T-helper 1 cell treated with Interleukin-12 subunit alpha and Interleukin-12 subunit beta and Interleukin-4 antibody, amounts not matched to agents 30 μg/mL and 1 μg/mL, for 36 hours (primary cell): ENCODE measurements around the gene EEF1AKMT4.
"Not testable (repeated sequence)": the region's sequence is repeated elsewhere in the genome, so short reads cannot be mapped to it uniquely, and the experiment has no call there.

Source experiments
- H3K27ac Mint-ChIP-seq: one replicate; pipeline ENCODE4 v1.8.0; 2021; ENCODE audit warnings: mild to moderate bottlenecking, mixed read lengths
- H3K27me3 Mint-ChIP-seq: one replicate; pipeline ENCODE4 v1.8.0; 2021; ENCODE audit warnings: low read depth, mixed read lengths
- H3K36me3 Mint-ChIP-seq: one replicate; pipeline ENCODE4 v1.8.0; 2021; ENCODE audit warnings: low read depth, mixed read lengths
- H3K4me1 Mint-ChIP-seq: one replicate; pipeline ENCODE4 v1.8.0; 2021; ENCODE audit warnings: low read depth, mixed read lengths
- H3K4me3 Mint-ChIP-seq: one replicate; pipeline ENCODE4 v1.8.0; 2021; ENCODE audit warnings: mild to moderate bottlenecking, moderate library complexity, mixed read lengths
- H3K9me3 Mint-ChIP-seq: one replicate; pipeline ENCODE4 v1.8.0; 2021; ENCODE audit warnings: mixed read lengths

The EEF1AKMT4 gene

DNA sequence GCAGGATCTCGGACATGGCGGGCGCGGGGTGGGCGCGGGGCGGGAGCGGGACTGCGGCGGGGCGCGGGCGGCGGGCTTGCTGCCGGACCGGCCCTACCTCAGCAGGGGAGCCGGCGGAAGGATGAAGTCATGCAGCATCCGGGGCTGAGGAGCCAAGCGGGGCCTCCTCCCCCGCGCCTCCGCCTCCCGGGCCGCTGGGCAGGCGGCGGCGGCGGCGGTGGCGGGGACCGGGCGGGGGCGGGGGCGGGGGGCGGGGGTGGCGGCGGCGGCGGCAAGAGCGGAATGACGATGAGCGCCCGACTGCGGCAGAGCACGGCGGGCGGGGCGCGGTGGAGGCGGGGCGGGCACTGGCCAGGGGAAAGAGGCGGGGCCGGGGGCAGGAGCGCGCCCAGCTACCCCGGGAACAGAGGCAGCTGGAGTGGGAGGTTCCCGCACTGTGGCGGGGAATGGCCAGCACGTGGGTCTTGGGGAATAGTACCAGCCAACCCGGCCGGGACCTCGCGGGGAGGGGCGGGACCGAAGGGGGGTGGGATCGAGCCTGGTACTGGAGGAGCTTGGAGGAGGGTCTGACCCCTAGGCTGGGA lies 11.9 kb downstream of the EEF1AKMT4 start, which contains the start of gene CAMK2N2:
TSS of gene CAMK2N2 (minus strand) at position 284 of the 584 bp plus-strand sequence. CDS start at position 16, 268 bp downstream.
- Mint-ChIP-seq H3K36me3 (peaks cover 5% of the 10 kb centered on the region), H3K27ac (peak within 1 kb of the TSS; percentile 36), H3K27me3 (peaks cover 40% of the 10 kb centered on the region)

DNA sequence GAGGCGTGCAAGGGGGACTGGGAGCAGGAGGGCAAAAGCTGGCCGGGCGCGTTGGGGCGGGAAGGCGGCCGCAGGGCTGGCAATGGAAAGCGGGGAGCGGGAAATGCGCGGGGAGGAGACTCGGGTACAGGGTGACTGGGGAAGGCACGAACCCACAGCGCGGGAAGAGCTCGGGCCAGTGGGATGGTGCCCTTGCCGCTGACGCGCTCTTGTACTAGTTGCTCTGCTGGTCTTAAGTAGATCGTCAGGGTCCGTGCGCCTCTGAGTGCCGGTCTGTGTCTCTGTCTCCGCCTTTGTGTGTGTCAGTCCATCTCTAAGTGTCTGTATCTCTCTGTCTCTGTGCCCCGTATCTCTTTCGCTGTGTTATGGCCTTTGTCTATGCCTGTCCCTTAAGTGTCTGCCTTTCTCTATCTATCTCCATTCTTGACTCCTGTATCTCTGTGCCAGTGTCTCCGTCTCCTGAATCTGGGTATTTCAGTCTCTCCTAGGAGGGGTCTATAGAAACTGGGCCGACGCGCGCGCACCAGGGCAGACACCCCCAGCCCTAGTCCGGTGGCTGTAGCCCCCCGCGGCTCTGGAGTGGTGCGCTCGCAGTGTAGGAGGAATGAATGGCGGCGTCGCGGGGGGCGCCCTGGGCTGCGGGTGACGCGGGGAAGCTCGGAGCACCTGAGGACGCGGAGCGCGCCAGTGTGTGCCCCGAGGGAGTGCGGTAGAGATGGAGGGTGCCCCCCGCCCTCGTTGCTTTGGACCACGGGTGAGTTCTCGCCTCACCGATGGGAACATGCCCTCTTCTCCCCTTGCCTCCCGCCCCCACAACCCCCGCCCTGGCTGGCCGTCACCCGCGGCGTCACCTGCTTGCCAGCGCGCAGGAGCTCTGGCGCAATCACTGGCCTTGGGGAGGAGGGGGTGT lies 12.6 kb downstream of the EEF1AKMT4 start:
- Mint-ChIP-seq H3K4me1 (peaks cover 16% of the 10 kb centered on the region), H3K36me3 (peaks cover 5% of the 10 kb centered on the region)

More for the DNA sequence above, 11.9 kb downstream of the EEF1AKMT4 start, which contains the start of gene CAMK2N2:
- Mint-ChIP-seq H3K4me3 (peak within 1 kb of the TSS; percentile 86), H3K9me3 (no peaks in the 10 kb centered on the region), H3K4me1 (peaks cover 16% of the 10 kb centered on the region)

DNA sequence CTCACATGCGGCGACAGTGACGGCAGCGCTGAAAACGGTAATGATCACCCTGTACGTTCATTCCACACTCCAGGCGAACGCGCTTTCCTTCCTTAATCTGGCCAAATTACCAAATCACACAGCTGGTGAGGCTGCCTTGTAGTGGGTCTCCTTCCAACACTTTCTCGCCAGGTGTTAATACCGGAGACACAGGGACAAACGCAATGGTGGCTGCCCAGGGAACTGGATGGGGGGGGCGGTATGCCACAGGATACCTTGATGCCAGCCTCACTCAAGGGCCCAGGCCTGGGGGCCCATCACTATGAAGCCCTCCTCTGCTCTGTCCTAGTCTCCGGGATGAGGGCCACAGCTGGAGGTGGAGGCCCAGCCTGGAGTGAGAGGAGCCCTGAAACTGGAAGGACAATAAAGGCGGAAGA lies 13.3 kb downstream of the EEF1AKMT4 start:
- Mint-ChIP-seq H3K4me1 (peaks cover 16% of the 10 kb centered on the region), H3K27me3 (peaks cover 47% of the 10 kb centered on the region), H3K27ac (no peak overlapping the region), H3K9me3 (no peaks in the 10 kb centered on the region), H3K36me3 (peaks cover 2% of the 10 kb centered on the region), H3K4me3 (peak overlapping the region; percentile 43)

More for the DNA sequence above, 12.6 kb downstream of the EEF1AKMT4 start:
- peak overlapping the region; percentile 86 for H3K4me3 Mint-ChIP-seq
- H3K27me3 Mint-ChIP-seq = peaks cover 42% of the 10 kb centered on the region
- no peaks in the 10 kb centered on the region for H3K9me3 Mint-ChIP-seq
- H3K27ac Mint-ChIP-seq = no peak overlapping the region

DNA sequence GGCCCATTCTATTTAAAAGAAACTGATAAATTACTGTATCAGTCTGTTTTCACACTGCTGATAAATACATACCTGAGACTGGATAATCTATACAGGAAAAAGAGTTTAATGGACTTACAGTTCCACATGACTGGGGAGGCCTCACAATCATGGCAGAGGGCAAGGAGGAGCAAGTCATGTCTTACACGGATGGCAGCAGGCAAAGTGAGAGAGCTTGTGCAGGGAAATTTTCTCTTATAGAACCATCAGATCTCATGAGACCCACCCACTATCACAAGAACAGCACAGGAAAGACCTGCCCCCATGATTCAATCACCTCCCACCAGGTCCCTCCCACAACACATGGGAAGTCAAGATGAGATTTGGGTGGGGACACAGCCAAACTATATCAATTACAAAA lies 17.8 kb downstream of the EEF1AKMT4 start:
- H3K27ac Mint-ChIP-seq, H3K4me3 Mint-ChIP-seq, H3K4me1 Mint-ChIP-seq, H3K9me3 Mint-ChIP-seq, H3K36me3 Mint-ChIP-seq: not testable (repeated sequence)
- H3K27me3 Mint-ChIP-seq = peaks cover 37% of the 10 kb centered on the region

DNA sequence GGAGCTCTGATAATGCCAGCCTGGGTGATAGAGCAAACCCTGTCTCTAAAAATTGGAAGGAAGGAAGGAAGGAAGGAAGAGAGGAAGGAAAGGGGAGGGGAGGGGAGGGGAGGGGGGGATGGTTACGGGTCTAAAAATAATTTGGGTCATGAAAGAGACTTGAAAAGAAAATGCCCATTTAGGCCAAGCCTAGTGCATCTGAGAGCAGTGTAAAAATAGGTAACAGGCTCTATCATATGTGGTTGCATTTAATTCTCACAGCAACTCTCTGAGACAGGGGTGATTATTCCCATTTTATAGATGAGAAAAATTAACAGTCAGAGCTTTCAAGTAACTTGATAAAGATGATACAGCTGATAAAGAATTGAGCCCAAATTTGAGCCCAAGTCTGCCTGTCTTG lies 22.8 kb downstream of the EEF1AKMT4 start:
- Mint-ChIP-seq H3K4me1 (peaks cover 3% of the 10 kb centered on the region), H3K27me3 (peaks cover 48% of the 10 kb centered on the region), H3K27ac (no peak overlapping the region), H3K4me3 (no peak overlapping the region), H3K36me3 (no peaks in the 10 kb centered on the region), H3K9me3 (no peaks in the 10 kb centered on the region)

DNA sequence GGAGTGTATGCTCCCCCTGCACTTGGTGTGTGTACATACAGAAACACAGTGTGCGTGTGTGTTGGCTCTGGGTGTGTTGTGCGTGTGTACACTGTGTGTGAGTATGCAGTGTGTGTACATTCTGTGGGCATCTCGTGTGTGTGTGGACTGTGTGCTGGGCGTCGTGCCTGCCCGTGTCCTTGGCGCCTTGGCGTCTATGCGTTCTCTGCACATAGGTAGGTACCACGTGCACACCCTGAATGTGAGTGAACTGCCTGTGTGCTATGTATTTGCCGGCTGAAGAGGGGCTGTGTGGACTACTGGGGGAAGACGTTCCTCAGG lies 25.9 kb downstream of the EEF1AKMT4 start:
- H3K4me3 Mint-ChIP-seq = no peak overlapping the region
- H3K4me1 Mint-ChIP-seq = peaks cover 3% of the 10 kb centered on the region
- H3K27me3 Mint-ChIP-seq = peaks cover 53% of the 10 kb centered on the region
- H3K9me3 Mint-ChIP-seq = no peaks in the 10 kb centered on the region
- no peak overlapping the region for H3K27ac Mint-ChIP-seq
- H3K36me3 Mint-ChIP-seq = no peaks in the 10 kb centered on the region

DNA sequence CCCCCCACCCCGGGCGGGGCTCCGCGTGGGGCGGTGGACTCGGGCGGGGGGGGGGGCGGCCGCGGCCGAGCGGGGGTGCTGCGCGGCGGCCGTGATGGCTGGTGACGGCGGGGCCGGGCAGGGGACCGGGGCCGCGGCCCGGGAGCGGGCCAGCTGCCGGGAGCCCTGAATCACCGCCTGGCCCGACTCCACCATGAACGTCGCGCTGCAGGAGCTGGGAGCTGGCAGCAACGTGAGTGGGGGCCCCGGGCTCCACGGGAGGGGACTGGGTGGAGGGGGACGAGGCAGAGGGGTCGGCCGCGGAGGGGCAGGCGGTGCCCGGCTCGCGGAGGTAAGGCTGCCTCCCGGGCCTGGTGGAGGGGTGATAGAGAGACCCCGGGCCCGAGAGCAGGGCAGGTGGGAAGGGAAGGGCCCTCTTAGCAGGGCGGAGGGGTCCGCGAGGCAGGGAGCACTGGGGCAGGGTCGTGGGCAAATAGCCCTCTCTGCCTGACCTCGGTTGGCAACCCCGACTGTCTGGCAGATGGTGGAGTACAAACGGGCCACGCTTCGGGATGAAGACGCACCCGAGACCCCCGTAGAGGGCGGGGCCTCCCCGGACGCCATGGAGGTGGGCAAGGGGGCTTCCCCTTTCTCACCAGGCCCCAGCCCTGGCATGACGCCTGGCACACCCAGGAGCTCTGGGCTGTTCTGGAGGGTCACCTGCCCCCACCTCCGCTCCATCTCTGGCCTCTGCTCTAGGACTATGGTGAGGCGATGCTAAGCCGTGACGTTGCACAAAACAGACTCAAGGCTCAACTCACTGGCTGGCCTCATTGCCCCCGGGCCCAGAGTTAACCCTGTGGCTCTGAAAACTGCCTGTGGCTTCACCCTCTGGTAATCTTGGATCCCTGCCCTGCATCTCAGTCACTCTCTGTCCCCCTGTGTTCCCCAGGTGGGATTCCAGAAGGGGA lies 26.8 kb downstream of the EEF1AKMT4 start, which contains the start of gene ECE2:
TSS of gene ECE2 (plus strand) at position 62 of the 950 bp plus-strand sequence. CDS start at position 194, 132 bp downstream.
- Mint-ChIP-seq H3K36me3 (no peaks in the 10 kb centered on the region), H3K9me3 (no peaks in the 10 kb centered on the region), H3K27me3 (peaks cover 53% of the 10 kb centered on the region), H3K4me3 (no peak within 1 kb of the TSS), H3K4me1 (peaks cover 3% of the 10 kb centered on the region), H3K27ac (no peak within 1 kb of the TSS)

DNA sequence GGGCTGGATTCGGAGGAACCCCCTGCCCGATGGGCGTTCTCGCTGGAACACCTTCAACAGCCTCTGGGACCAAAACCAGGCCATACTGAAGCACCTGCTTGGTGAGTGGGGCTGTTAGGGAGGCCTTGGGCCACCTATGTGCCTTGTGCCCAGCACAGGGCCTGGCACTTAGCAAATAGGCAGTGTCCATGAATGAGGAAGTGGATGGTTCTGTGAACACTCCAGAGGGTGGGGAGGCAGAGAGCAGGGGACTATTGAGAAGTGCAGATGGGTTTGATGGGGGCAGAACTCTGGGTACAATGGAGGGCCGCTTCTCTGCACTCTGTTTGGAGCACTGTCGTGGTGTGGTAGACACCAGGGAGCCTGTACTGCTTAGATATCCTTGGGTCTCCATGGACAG lies 27.9 kb downstream of the EEF1AKMT4 start:
- no peak overlapping the region for H3K27ac Mint-ChIP-seq
- H3K4me3 Mint-ChIP-seq = no peak overlapping the region
- no peaks in the 10 kb centered on the region for H3K9me3 Mint-ChIP-seq
- H3K27me3 Mint-ChIP-seq = peaks cover 43% of the 10 kb centered on the region
- H3K4me1 Mint-ChIP-seq = peaks cover 3% of the 10 kb centered on the region
- no peaks in the 10 kb centered on the region for H3K36me3 Mint-ChIP-seq

DNA sequence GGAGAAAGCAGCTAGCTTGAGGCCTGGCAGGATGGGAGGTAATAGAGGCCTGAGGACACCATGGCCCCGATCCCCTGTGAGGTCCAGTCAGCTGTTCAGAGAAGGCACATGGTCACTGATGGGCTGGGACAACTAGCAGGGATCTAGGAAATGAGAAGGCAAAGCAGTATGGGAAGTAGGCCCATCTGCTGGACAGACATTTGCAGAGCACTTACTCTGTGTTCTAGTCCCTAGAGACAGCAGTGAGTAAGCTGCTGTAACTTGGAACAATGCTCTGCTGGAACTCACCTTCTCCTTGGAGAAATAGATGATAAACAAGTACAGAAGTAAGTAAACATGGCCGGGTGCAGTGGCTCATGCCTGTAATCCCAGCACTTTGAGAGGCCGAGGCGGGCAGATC lies 33.5 kb downstream of the EEF1AKMT4 start:
- peaks cover 18% of the 10 kb centered on the region for H3K27me3 Mint-ChIP-seq
- H3K9me3 Mint-ChIP-seq = no peaks in the 10 kb centered on the region

DNA sequence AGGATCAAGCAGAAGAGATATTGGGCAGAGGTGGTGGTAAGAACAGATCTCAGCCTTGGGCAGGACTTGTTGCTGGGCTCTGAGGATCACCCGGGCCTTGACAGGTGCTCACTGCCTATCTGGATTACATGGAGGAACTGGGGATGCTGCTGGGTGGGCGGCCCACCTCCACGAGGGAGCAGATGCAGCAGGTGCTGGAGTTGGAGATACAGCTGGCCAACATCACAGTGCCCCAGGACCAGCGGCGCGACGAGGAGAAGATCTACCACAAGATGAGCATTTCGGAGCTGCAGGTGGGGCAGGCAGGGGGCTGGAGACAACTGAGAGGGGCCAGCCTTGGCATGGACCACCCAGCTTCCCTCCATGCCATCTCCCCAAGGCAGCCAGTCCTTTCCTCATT lies 34.2 kb downstream of the EEF1AKMT4 start:
- H3K27me3 Mint-ChIP-seq = peaks cover 18% of the 10 kb centered on the region
- no peak overlapping the region for H3K4me3 Mint-ChIP-seq
- no peaks in the 10 kb centered on the region for H3K9me3 Mint-ChIP-seq
- no peaks in the 10 kb centered on the region for H3K36me3 Mint-ChIP-seq
- no peak overlapping the region for H3K27ac Mint-ChIP-seq
- H3K4me1 Mint-ChIP-seq = no peaks in the 10 kb centered on the region

More for the DNA sequence above, 33.5 kb downstream of the EEF1AKMT4 start:
- Mint-ChIP-seq H3K4me3 (no peak overlapping the region), H3K4me1 (no peaks in the 10 kb centered on the region), H3K27ac (no peak overlapping the region), H3K36me3 (no peaks in the 10 kb centered on the region)

DNA sequence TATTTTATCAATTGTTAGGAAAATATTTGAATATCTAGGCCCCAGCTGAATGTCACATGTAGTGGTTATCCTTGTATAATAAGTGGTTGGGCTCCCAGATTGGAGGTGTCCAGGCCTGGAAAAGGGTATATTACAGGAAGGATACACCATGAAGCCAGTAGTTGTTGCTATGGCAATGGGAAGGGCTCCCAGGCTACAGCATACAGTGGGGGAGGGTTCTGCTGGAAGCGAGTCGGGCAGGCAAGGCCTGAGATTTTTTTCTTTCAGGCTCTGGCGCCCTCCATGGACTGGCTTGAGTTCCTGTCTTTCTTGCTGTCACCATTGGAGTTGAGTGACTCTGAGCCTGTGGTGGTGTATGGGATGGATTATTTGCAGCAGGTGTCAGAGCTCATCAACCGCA lies 35.2 kb downstream of the EEF1AKMT4 start:
- Mint-ChIP-seq H3K4me3 (no peak overlapping the region), H3K9me3 (no peaks in the 10 kb centered on the region), H3K27me3 (peaks cover 16% of the 10 kb centered on the region), H3K27ac (no peak overlapping the region), H3K4me1 (no peaks in the 10 kb centered on the region), H3K36me3 (no peaks in the 10 kb centered on the region)

DNA sequence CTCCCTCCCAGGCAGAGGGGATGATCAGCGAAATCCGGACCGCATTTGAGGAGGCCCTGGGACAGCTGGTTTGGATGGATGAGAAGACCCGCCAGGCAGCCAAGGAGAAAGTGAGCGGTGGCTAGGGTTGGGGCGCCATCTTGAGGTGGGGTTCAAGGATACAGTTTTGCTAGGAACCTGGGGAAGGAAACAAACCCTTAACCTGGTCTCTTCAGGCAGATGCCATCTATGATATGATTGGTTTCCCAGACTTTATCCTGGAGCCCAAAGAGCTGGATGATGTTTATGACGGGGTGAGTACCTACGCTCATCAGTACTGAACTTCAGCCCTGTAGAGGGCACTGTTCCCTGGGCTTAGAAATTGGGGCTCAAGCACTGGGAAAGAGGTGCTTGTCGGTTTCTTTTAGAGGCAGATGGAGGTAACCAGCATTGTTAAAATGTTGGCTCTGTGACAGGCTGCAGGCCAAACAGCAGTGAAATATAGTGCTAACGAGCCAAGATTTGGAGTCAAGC lies 40.0 kb downstream of the EEF1AKMT4 start:
- no peak overlapping the region for H3K4me3 Mint-ChIP-seq

DNA sequence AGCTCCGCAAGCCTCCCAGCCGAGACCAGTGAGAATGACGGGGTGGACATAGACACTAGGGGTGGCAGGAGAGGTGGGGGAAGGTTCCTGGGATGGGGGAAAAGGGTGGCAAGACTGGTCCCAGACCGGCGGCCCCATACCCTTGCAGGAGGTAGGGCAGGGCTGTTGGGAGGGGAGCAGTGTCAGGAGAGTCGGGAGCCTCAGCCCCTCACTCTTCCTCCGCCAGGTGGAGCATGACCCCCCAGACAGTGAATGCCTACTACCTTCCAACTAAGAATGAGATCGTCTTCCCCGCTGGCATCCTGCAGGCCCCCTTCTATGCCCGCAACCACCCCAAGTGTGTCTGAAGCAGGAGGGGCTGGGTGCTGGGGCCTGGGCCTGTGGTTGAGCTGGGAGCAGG lies 40.9 kb downstream of the EEF1AKMT4 start:
- H3K36me3 Mint-ChIP-seq = no peaks in the 10 kb centered on the region
- no peak overlapping the region for H3K4me3 Mint-ChIP-seq
- H3K27ac Mint-ChIP-seq = no peak overlapping the region
- H3K27me3 Mint-ChIP-seq = peaks cover 15% of the 10 kb centered on the region
- H3K9me3 Mint-ChIP-seq = no peaks in the 10 kb centered on the region
- H3K4me1 Mint-ChIP-seq = no peaks in the 10 kb centered on the region

More for the DNA sequence above, 40.0 kb downstream of the EEF1AKMT4 start:
- Mint-ChIP-seq H3K27ac (no peak overlapping the region), H3K27me3 (peaks cover 15% of the 10 kb centered on the region), H3K4me1 (no peaks in the 10 kb centered on the region), H3K36me3 (no peaks in the 10 kb centered on the region), H3K9me3 (no peaks in the 10 kb centered on the region)
